GM12878 (cell line): ENCODE data around the gene BAZ2B. TPM values are rescaled to one million over a fixed set of nuclear protein-coding genes. Genes with fewer than 3 reads are reported as not detected.

ENCODE experiments used
- ATAC-seq: fragments of 200-7000 bp; cut with Tn5 transposase; 3 replicates; pipeline ENCODE4 v1.9.1; 2020; ENCODE audit warnings: mild to moderate bottlenecking, moderate library complexity
- BruUV-seq: library from RNA; stranded (reverse); fragments of 400-500 nt; replicated peaks from 2 replicates; lab custom pipeline; 2021; lab: Mats Ljungman, UMichigan
- CTCF ChIA-PET: fragments of 300-600 bp; sonication (Branson Sonifier 250); formaldehyde crosslinking; extraction: SDS; loops from one replicate; lab custom pipeline; 2021; ENCODE audit warnings: inconsistent platforms; lab: Yijun Ruan, JAX
- POLR2A ChIA-PET: fragments of 350-600 bp; formaldehyde crosslinking; extraction: SDS; loops from one replicate; lab custom pipeline; 2021; ENCODE audit warnings: inconsistent platforms; lab: Charles Lee
- RAD21 ChIA-PET: fragments of 300-600 bp; sonication (Branson Sonifier 250); formaldehyde crosslinking; loops from one replicate; lab custom pipeline; 2023; ENCODE audit warnings: antibody characterized with exemption; ENCODE audit not compliant: unreplicated experiment; lab: Charles Lee
- SMC1A ChIA-PET: fragments of 300-600 bp; sonication (Branson Sonifier 250); formaldehyde crosslinking; loops from one replicate; lab custom pipeline; 2023; ENCODE audit not compliant: unreplicated experiment, uncharacterized antibody; lab: Charles Lee
- DNase-seq: peaks from one replicate; pipeline ENCODE4 v3.0.0-alpha.2; 2011; ENCODE audit warnings: low read depth, low spot score
- FAIRE-seq: peaks from 3 replicates; lab custom pipeline; 2011; peaks lifted over from hg19 to GRCh38; lab: Jason Lieb, UNC
- H2AFZ ChIP-seq: 2 replicates; pipeline ENCODE4 v1.6.0; 2011; ENCODE audit warnings: low read depth, low read length, control low read depth; ENCODE audit not compliant: control insufficient read depth
- H3K27ac ChIP-seq: 2 replicates; pipeline ENCODE4 v1.5.1; 2011; ENCODE audit warnings: control low read depth; ENCODE audit not compliant: control insufficient read depth, insufficient read depth
- H3K27me3 ChIP-seq, 2 experiments: replicated peaks in 1 of 2; 2 replicates each; pipeline versions ENCODE4 v1.6.0 to v1.6.1; 2011; ENCODE audit warnings: low read length in 1 of 2; ENCODE audit not compliant: control insufficient read depth in 2 of 2, insufficient read depth in 2 of 2
- H3K36me3 ChIP-seq, 2 experiments: 2 replicates each; pipeline ENCODE4 v1.5.1; 2011; ENCODE audit warnings: low read length in 1 of 2; ENCODE audit not compliant: control insufficient read depth in 2 of 2, insufficient read depth in 2 of 2
- H3K4me1 ChIP-seq: 2 replicates; pipeline ENCODE4 v1.6.1; 2011; ENCODE audit warnings: mild to moderate bottlenecking, low read length, moderate library complexity, mixed read lengths; ENCODE audit not compliant: control insufficient read depth, insufficient read depth
- H3K4me2 ChIP-seq: 2 replicates; pipeline ENCODE4 v1.6.0; 2011; ENCODE audit warnings: control low read depth; ENCODE audit not compliant: control insufficient read depth, insufficient read depth
- H3K4me3 ChIP-seq: fragments of 200-600 bp; sonication (generic); 2 replicates; pipeline ENCODE4 v1.5.1; 2016
- H3K79me2 ChIP-seq: 2 replicates; pipeline ENCODE4 v1.6.0; 2011; ENCODE audit warnings: low read length; ENCODE audit not compliant: control insufficient read depth, insufficient read depth
- H3K9ac ChIP-seq: 2 replicates; pipeline ENCODE4 v1.8.0; 2011; ENCODE audit warnings: low read length, control low read depth, mixed read lengths; ENCODE audit not compliant: control insufficient read depth, insufficient read depth
- H3K9me3 ChIP-seq: replicated peaks from 3 replicates; pipeline ENCODE4 v1.5.1; 2011; ENCODE audit warnings: mild to moderate bottlenecking, low read length; ENCODE audit not compliant: control insufficient read depth, insufficient read depth
- H4K20me1 ChIP-seq: 2 replicates; pipeline ENCODE4 v1.6.0; 2011; ENCODE audit not compliant: control insufficient read depth, insufficient read depth
- ASH2L ChIP-seq: fragments of 300-600, 200-600 bp; sonication (generic); IDR thresholded peaks from 2 replicates; pipeline ENCODE4 v1.6.1; 2017; ENCODE audit warnings: low read depth, mild to moderate bottlenecking, borderline replicate concordance
- ATF7 ChIP-seq: fragments of 450-650 bp; IDR thresholded peaks from 2 replicates; pipeline ENCODE4 v1.6.1; 2016; ENCODE audit warnings: low read depth, mild to moderate bottlenecking
- CBX5 ChIP-seq: sonication (generic); IDR thresholded peaks from 2 replicates; pipeline ENCODE4 v1.6.1; 2016; ENCODE audit warnings: low read depth, moderate library complexity, mild to moderate bottlenecking, inconsistent platforms
- EED ChIP-seq: sonication (generic); IDR thresholded peaks from 2 replicates; pipeline ENCODE4 v1.6.1; 2016; ENCODE audit warnings: antibody characterized with exemption, low read depth
- HSF1 ChIP-seq: fragments of 150-350 bp; IDR thresholded peaks from 2 replicates; pipeline ENCODE4 v1.6.1; 2014; ENCODE audit warnings: mild to moderate bottlenecking, low read depth, low read length
- KAT2A ChIP-seq: conservative IDR thresholded peaks from 2 replicates; pipeline ENCODE4 v1.6.1; 2011; ENCODE audit warnings: low read depth, low read length; ENCODE audit not compliant: control insufficient read depth
- KDM1A ChIP-seq: fragments of 200-600 bp; sonication (generic); IDR thresholded peaks from 2 replicates; pipeline ENCODE4 v1.6.1; 2016; ENCODE audit warnings: borderline replicate concordance
- NFIC ChIP-seq: IDR thresholded peaks from 2 replicates; pipeline ENCODE4 v1.6.1; 2012; ENCODE audit warnings: low read depth, mild to moderate bottlenecking, inconsistent platforms, low read length, moderate library complexity
- PAX8 ChIP-seq: fragments of 450-650 bp; IDR thresholded peaks from 2 replicates; pipeline ENCODE4 v1.6.1; 2017; ENCODE audit warnings: mild to moderate bottlenecking, moderate library complexity
- SMAD5 ChIP-seq: IDR thresholded peaks from 2 replicates; pipeline ENCODE4 v1.6.1; 2016; ENCODE audit warnings: antibody characterized with exemption, low read depth
- SREBF1 ChIP-seq: IDR thresholded peaks from 2 replicates; pipeline ENCODE4 v1.6.1; 2012; ENCODE audit warnings: mild to moderate bottlenecking, low read length
- ZBTB40 ChIP-seq: fragments of 450-650 bp; IDR thresholded peaks from 2 replicates; pipeline ENCODE4 v1.6.1; 2016; ENCODE audit warnings: mild to moderate bottlenecking, moderate library complexity, borderline replicate concordance
- WGBS: methylation state at CpG from one replicate; pipeline ENCODE4 v1.1.6; 2016; ENCODE audit warnings: low lambda C conversion rate; ENCODE audit not compliant: insufficient replicate concordance, insufficient coverage; ENCODE audit errors: missing lambda C conversion rate; 5-methylcytosine and 5-hydroxymethylcytosine counted together
- in situ Hi-C: fragments of 300-500 bp; cut with MboI; formaldehyde crosslinking; loops from 9 replicates; pipeline ENCODE4 v1.14.3; 2018; ENCODE audit warnings: mixed read lengths
- intact Hi-C: fragments of 100-400 bp; cut with micrococcal nuclease; formaldehyde crosslinking; loops from one replicate; pipeline ENCODE4 v1.14.2; 2022; ENCODE audit not compliant: unreplicated experiment
- polyA plus RNA-seq, 11 experiments: library from polyadenylated mRNA; depleted of rRNA in 4 of 11; unstranded in 6 of 11; stranded (reverse) in 5 of 11; fragments of >200 nt; fragmentation: Nextera tagmentation in 4 of 11; fragmentation: Illumina TruSeq in 1 of 11; extraction: Ambion mirVana in 4 of 11; extraction: Trizol in 1 of 11; gene quantifications; 1 replicate in 1 of 11; 2 replicates in 10 of 11; pipeline versions ENCODE4 v1.2.1 to v1.2.3, GENCODE V29; 2011 to 2016; ENCODE audit warnings: inconsistent platforms in 2 of 11, missing spikeins in 2 of 11, low read depth in 1 of 11
- total RNA-seq, 4 experiments: library from RNA; depleted of rRNA in 3 of 4; stranded (reverse); fragments of >200 nt in 3 of 4; fragmentation: Illumina TruSeq in 1 of 4; extraction: Trizol in 1 of 4; gene quantifications; 2 replicates each; pipeline versions ENCODE4 v1.2.1 to v1.2.3, GENCODE V29; 2013 to 2021
- TF ChIP-seq, protein P1 (sequence below): fragments of 450-650 bp; IDR thresholded peaks from 2 replicates; pipeline ENCODE4 v1.6.1; 2018; ENCODE audit warnings: borderline replicate concordance, mild to moderate bottlenecking; ENCODE audit not compliant: partially characterized antibody

BAZ2B gene
- total and polyA plus RNA-seq, 10 of the 15 experiments (the other 5 are each of a cell fraction or from before 2014, with no cell fraction given): 8.8 to 49.7 (median 24.7) TPM

GRCh38 chr2:159614534-159615366, 1.6 kb downstream of the BAZ2B start:
- H3K27me3 ChIP-seq: no peaks in the 10 kb centered on the region
- H3K27ac ChIP-seq: peak overlapping the region; percentile 73
- H3K4me1 ChIP-seq: no peaks in the 10 kb centered on the region; the same call in 1 of the 2 replicates
- BruUV-seq: no TSS peak
- H3K9me3 ChIP-seq: no peaks in the 10 kb centered on the region
- ATAC-seq (no peak), DNase-seq (no peak), FAIRE-seq (no peak)
- in situ Hi-C loops (no loop called here), intact Hi-C loops (loop anchor here (1.0 to 10.0 kb wide), 4 partner anchors 97 to 350 kb away; partner anchors contain the start of gene MARCHF7)
- WGBS: 13% methylated on average over 14 of the region's 16 CpGs
- H2AFZ ChIP-seq: peak overlapping the region; percentile 87
- no peaks in the 10 kb centered on the region for H4K20me1 ChIP-seq
- POLR2A ChIA-PET: interaction anchor here (0.6 to 1.9 kb wide), 12 partner anchors 9 to 1449 kb away, joined by 3 to 7 read pairs (median 4); partner anchors contain the start of gene MARCHF7
- CTCF ChIA-PET: interaction anchor here (0.7 to 1.4 kb wide), 6 partner anchors 15 to 258 kb away, joined by 3 to 7 read pairs (median 3); partner anchors contain the start of gene MARCHF7
- peak overlapping the region; percentile 78 for H3K9ac ChIP-seq
- peaks cover 33% of the 10 kb centered on the region for H3K79me2 ChIP-seq
- H3K36me3 ChIP-seq: no peaks in the 10 kb centered on the region
- peak overlapping the region; percentile 70 for H3K4me3 ChIP-seq
- RAD21 ChIA-PET: interaction anchor here (0.6 to 1.3 kb wide), 10 partner anchors 96 to 356 kb away, joined by 3 to 10 read pairs (median 4); partner anchors contain the start of gene MARCHF7
- SMC1A ChIA-PET: interaction anchor here (0.6 to 2.2 kb wide), 12 partner anchors 9 to 660 kb away, joined by 3 to 6 read pairs (median 3); no protein-coding TSS in a partner anchor
- peak overlapping the region; percentile 80 for H3K4me2 ChIP-seq
- TF ChIP-seq ATF7 (peak; percentile 92), EED (no peak), HSF1 (0 out of 2 replicates have a peak, but pooled peaks have one; percentile 10), SREBF1 (no peak), PAX8 (0 out of 2 replicates have a peak, but pooled peaks have one; percentile 77), NFIC (peak; percentile 18; the same call in 1 of the 2 replicates), ASH2L (no peak), KAT2A (no peak), CBX5 (no peak), SMAD5 (no peak), ZBTB40 (peak; percentile 41; the same call in 1 of the 2 replicates), KDM1A (no peak)
- TF ChIP-seq, protein P1, sequence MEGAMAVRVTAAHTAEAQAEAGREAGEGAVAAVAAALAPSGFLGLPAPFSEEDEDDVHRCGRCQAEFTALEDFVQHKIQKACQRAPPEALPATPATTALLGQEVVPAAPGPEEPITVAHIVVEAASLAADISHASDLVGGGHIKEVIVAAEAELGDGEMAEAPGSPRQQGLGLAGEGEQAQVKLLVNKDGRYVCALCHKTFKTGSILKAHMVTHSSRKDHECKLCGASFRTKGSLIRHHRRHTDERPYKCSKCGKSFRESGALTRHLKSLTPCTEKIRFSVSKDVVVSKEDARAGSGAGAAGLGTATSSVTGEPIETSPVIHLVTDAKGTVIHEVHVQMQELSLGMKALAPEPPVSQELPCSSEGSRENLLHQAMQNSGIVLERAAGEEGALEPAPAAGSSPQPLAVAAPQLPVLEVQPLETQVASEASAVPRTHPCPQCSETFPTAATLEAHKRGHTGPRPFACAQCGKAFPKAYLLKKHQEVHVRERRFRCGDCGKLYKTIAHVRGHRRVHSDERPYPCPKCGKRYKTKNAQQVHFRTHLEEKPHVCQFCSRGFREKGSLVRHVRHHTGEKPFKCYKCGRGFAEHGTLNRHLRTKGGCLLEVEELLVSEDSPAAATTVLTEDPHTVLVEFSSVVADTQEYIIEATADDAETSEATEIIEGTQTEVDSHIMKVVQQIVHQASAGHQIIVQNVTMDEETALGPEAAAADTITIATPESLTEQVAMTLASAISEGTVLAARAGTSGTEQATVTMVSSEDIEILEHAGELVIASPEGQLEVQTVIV: no peak
